ENCODE measurements around the gene SNRPD3. TPM values are rescaled to one million over a fixed set of nuclear protein-coding genes. Genes with fewer than 3 reads are reported as not detected.
A peak's percentile ranks its signal among the peaks of the same experiment; 100 is the strongest.

The SNRPD3 gene
- total and polyA plus RNA-seq, 9 of the 15 experiments (the other 6 are each of a cell fraction or from before 2014, with no cell fraction given): 131 to 366 (median 274) TPM

GRCh38 chr22:24591286-24591830 lies 35.6 kb downstream of the SNRPD3 start:
- WGBS (ENCODE audit: insufficient coverage, low coverage, missing lambda C conversion rate): 32% methylated on average over 6 of the region's 6 CpGs
- Histone ChIP-seq H3K9me1 (ENCODE audit: control insufficient read depth, insufficient read depth, low read length) (no peaks in the 10 kb centered on the region), H4K20me1 (replicated peaks; ENCODE audit: control insufficient read depth, insufficient read depth, low read length) (no peaks in the 10 kb centered on the region), H3K9me3 (replicated peaks; ENCODE audit: control insufficient read depth, insufficient read depth, low read depth, low read length) (no peaks in the 10 kb centered on the region), H3K36me3 (ENCODE audit: control insufficient read depth, insufficient read depth, low read length) (no peaks in the 10 kb centered on the region), H3K79me2 (ENCODE audit: control insufficient read depth, insufficient read depth, low read length) (no peaks in the 10 kb centered on the region), H3K4me1 (replicated peaks in 1 of 2; ENCODE audit: control insufficient read depth in 2 of 2, insufficient read depth in 2 of 2, low read length in 2 of 2) (peaks cover 0 to 22% of the 10 kb centered on the region in 2 experiments; a peak in 2 of 5 replicates), H3K9ac (ENCODE audit: insufficient read depth in 1 of 2, low read depth in 2 of 2, low read length in 2 of 2) (0 out of 4 replicates have a peak overlapping the region, but pooled peaks of 1 of the 2 experiments have one; percentile 17), H3K4me2 (ENCODE audit: insufficient read depth, low read length) (no peak overlapping the region), H3K4me3 (no peak overlapping the region), H3K27me3 (ENCODE audit: control insufficient read depth in 2 of 2, insufficient read depth in 2 of 2, low read length in 2 of 2) (no peaks in the 10 kb centered on the region), H3K27ac (ENCODE audit: extremely low read depth, low read depth, low read length) (no peak overlapping the region), H2AFZ (ENCODE audit: low read depth, low read length) (no peak overlapping the region)
- in situ Hi-C loops (cut with MboI): no loop called here
- CTCF ChIA-PET (ENCODE audit: low intra/inter-chr PET ratio): no interaction called here
- TF ChIP-seq HMGXB4 (CRISPR knock-in tag; IDR thresholded peaks at IDR 0.05) (no peak), JUN (IDR thresholded peaks at IDR 0.05; ENCODE audit: borderline replicate concordance, low read depth, low read length) (no peak), JUN (CRISPR knock-in tag; IDR thresholded peaks at IDR 0.05; ENCODE audit: borderline replicate concordance) (no peak), ZNF586 (CRISPR knock-in tag; conservative IDR thresholded peaks at IDR 0.05) (no peak), ELK1 (CRISPR knock-in tag; IDR thresholded peaks at IDR 0.05) (no peak), HDAC1 (IDR thresholded peaks at IDR 0.05) (no peak), ZBTB33 (CRISPR knock-in tag; IDR thresholded peaks at IDR 0.05) (no peak), RBM25 (IDR thresholded peaks at IDR 0.05; ENCODE audit: low read depth, low read length, severe bottlenecking) (no peak), ZNF77 (CRISPR knock-in tag; IDR thresholded peaks at IDR 0.05) (no peak), PHF21A (IDR thresholded peaks at IDR 0.05; ENCODE audit: borderline replicate concordance, low read depth) (no peak), MED1 (CRISPR knock-in tag; IDR thresholded peaks at IDR 0.05; ENCODE audit: borderline replicate concordance) (no peak), ZBTB8A (IDR thresholded peaks at IDR 0.05; ENCODE audit: partially characterized antibody) (no peak), XRCC5 (IDR thresholded peaks at IDR 0.05; ENCODE audit: low read depth, low read length) (no peak), TAF9B (IDR thresholded peaks at IDR 0.05; ENCODE audit: partially characterized antibody) (no peak), ATF2 (CRISPR knock-in tag; IDR thresholded peaks at IDR 0.05) (no peak)
- POLR2A ChIA-PET: interaction anchor here (0.7 to 1.2 kb wide), 3 partner anchors 11 to 27 kb away, joined by 3 read pairs; no protein-coding TSS in a partner anchor
- FAIRE-seq (no peak), DNase-seq (ENCODE audit: extremely low read depth in 1 of 4, low spot score in 3 of 4) (no peak), ATAC-seq (no peak)
- BruUV-seq (replicated peaks): no TSS peak
- intact Hi-C loops (cut with micrococcal nuclease): no loop called here
